ENCODE data around the gene CEP72.

GRCh38 chr5:660491-661030 lies 48.4 kb downstream of the CEP72 start:
- TF ChIP-seq CTCF (IDR thresholded peaks at IDR 0.05) (no peak), POLR2AphosphoS5 (IDR thresholded peaks at IDR 0.05; ENCODE audit: insufficient read depth in 1 of 2, low read depth in 1 of 2) (no peak)
